ENCODE measurements around the gene FAM118A.

- TF ChIP-seq CTCF (conservative IDR thresholded peaks at IDR 0.05; ENCODE audit: low read depth, low read length) (no peak), EZH2 (IDR thresholded peaks at IDR 0.05; ENCODE audit: low read length, unreplicated experiment) (no peak)
Measured at GRCh38 chr22:45316796-45317526, 7.2 kb downstream of the FAM118A start.
